ENCODE measurements around the gene JPH4.

The JPH4 gene

DNA sequence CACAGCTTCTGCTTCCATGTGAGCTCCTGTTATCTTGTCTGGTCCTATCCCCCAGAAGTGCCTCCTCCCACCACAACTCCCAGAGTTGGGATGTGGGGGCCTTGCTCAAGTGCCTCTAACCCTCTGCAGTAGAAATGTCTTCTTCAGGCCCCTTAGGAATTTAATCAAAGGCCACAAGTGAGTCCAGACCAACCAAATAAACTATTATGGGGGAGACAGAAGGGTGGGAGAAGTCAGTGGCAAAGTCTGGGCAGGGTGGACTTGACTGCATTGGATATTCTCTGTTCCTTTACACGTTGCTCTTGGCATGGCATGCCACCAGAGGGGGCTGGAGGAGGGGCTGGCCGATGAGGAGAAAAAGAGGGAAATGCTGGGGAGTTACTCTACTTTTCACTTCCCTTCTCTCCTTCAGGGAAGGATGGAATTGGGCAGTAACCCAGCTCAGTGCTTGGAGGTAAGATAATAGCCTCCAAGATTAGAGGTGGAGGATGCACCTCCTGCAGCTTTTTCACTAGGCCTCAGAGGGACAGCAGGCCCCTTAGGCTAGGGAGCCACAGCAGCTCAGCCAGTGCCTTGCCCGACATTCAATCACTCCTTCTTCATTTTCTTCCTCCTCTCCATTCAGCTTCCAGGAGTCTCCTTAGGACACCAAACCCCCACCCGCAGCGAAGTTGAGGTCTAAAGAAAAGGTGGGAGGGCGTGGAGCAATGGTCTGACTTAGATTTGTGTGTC is 9.8 kb downstream of the JPH4 start:
- TF ChIP-seq, protein P1, sequence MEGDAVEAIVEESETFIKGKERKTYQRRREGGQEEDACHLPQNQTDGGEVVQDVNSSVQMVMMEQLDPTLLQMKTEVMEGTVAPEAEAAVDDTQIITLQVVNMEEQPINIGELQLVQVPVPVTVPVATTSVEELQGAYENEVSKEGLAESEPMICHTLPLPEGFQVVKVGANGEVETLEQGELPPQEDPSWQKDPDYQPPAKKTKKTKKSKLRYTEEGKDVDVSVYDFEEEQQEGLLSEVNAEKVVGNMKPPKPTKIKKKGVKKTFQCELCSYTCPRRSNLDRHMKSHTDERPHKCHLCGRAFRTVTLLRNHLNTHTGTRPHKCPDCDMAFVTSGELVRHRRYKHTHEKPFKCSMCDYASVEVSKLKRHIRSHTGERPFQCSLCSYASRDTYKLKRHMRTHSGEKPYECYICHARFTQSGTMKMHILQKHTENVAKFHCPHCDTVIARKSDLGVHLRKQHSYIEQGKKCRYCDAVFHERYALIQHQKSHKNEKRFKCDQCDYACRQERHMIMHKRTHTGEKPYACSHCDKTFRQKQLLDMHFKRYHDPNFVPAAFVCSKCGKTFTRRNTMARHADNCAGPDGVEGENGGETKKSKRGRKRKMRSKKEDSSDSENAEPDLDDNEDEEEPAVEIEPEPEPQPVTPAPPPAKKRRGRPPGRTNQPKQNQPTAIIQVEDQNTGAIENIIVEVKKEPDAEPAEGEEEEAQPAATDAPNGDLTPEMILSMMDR (IDR thresholded peaks at IDR 0.05; ENCODE audit: control extremely low read depth, extremely low read depth, low read depth, missing control alignments): peak; percentile 51
- POLR2A ChIA-PET: interaction anchor here (1.3 kb wide), 1 partner anchor 9 kb away, joined by 3 read pairs; no protein-coding TSS in a partner anchor
- no peak for DNase-seq (ENCODE audit: extremely low spot score)
- CTCF ChIA-PET: interaction anchor here (0.7 to 15.7 kb wide), 9 partner anchors 10 to 342 kb away, joined by 3 to 497 read pairs (median 5); no protein-coding TSS in a partner anchor

GRCh38 chr14:23568021-23568599 is 10.5 kb downstream of the JPH4 start:
- ChIA-PET POLR2A (no interaction called here), CTCF (interaction anchor here (1.0 to 15.7 kb wide), 7 partner anchors 9 to 88 kb away, joined by 3 to 497 read pairs (median 5); no protein-coding TSS in a partner anchor)
- no peak for DNase-seq (ENCODE audit: extremely low spot score)
- TF ChIP-seq, protein P1 (IDR thresholded peaks at IDR 0.05; ENCODE audit: control extremely low read depth, extremely low read depth, low read depth, missing control alignments): no peak

GRCh38 chr14:23567186-23568020 is 11.2 kb downstream of the JPH4 start, which contains the start of gene AP1G2:
Gene AP1G2, minus strand, starts transcription at chr14:23567791. Its CDS starts 477 bp downstream, at chr14:23567314.
- TF ChIP-seq, protein P1 (IDR thresholded peaks at IDR 0.05; ENCODE audit: control extremely low read depth, extremely low read depth, low read depth, missing control alignments): no peak
- CTCF ChIA-PET: interaction anchor here (1.5 to 15.7 kb wide), 6 partner anchors 9 to 99 kb away, joined by 3 to 497 read pairs (median 8); no protein-coding TSS in a partner anchor
- DNase-seq (ENCODE audit: extremely low spot score): peak; percentile 92
- POLR2A ChIA-PET: no interaction called here

DNA sequence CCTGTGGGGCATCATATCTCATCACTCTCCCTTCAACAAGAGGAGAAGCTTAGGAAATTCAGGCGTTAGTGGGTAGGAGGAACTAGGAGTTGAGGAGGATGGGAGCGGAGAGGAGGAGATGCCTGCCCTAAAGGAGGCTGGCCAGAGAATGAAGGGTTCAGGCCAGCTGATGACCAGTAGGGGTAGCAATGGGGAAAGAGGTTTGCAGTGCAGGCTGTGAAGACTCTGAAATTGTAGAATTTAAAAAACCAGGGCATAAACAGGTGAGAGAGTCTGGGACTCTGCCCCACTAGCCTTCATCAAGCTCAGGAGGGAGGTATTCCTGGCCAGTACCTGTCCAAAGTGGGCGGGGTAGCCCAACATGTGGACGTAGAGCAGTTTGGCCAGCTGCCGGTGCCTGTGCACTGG is 11.8 kb downstream of the JPH4 start:
- no peak for DNase-seq (ENCODE audit: extremely low spot score)
- CTCF ChIA-PET: interaction anchor here (1.5 to 15.7 kb wide), 4 partner anchors 8 to 99 kb away, joined by 3 to 497 read pairs (median 8); no protein-coding TSS in a partner anchor
- POLR2A ChIA-PET: no interaction called here
- TF ChIP-seq, protein P1 (IDR thresholded peaks at IDR 0.05; ENCODE audit: control extremely low read depth, extremely low read depth, low read depth, missing control alignments): peak; percentile 21

- ChIA-PET POLR2A (no interaction called here), CTCF (interaction anchor here (1.5 to 15.7 kb wide), 4 partner anchors 8 to 98 kb away, joined by 3 to 497 read pairs (median 8); no protein-coding TSS in a partner anchor)
- TF ChIP-seq, protein P1 (IDR thresholded peaks at IDR 0.05; ENCODE audit: control extremely low read depth, extremely low read depth, low read depth, missing control alignments): no peak
- no peak for DNase-seq (ENCODE audit: extremely low spot score)
These were observed 12.3 kb downstream of the JPH4 start for GRCh38 chr14:23566112-23566777.

Measured in GM10248 (cell line).